ENCODE results near the gene CIDEB. TPM values are rescaled to one million over a fixed set of nuclear protein-coding genes. Genes with fewer than 3 reads are reported as not detected.
A peak's percentile ranks its signal among the peaks of the same experiment; 100 is the strongest.

Gene CIDEB
- total and polyA plus RNA-seq, 2 of the 13 experiments (the other 11 are each of a cell fraction or from before 2014, with no cell fraction given), result 35.8 to 110 TPM

- TF ChIP-seq SCMH1 (CRISPR knock-in tag; IDR thresholded peaks at IDR 0.05; ENCODE audit: borderline replicate concordance) (no peak), ZNF597 (CRISPR knock-in tag; IDR thresholded peaks at IDR 0.05) (no peak), HNRNPUL1 (IDR thresholded peaks at IDR 0.05; ENCODE audit: low read depth, low read length) (no peak), AGO1 (IDR thresholded peaks at IDR 0.05; ENCODE audit: low read depth, low read length, poor library complexity, severe bottlenecking) (no peak), MLXIP (CRISPR knock-in tag; IDR thresholded peaks at IDR 0.05; ENCODE audit: borderline replicate concordance) (no peak), MXD3 (CRISPR knock-in tag; IDR thresholded peaks at IDR 0.05) (0 out of 2 replicates have a peak, but pooled peaks have one; percentile 9), ESRRA (CRISPR knock-in tag; IDR thresholded peaks at IDR 0.05; ENCODE audit: low read depth) (peak; percentile 96), ZNF20 (CRISPR knock-in tag; IDR thresholded peaks at IDR 0.05) (no peak), HOMEZ (CRISPR knock-in tag; IDR thresholded peaks at IDR 0.05; ENCODE audit: low read depth) (peak; percentile 97), JUN (CRISPR knock-in tag; IDR thresholded peaks at IDR 0.05) (peak; percentile 97), ZNF580 (CRISPR knock-in tag; IDR thresholded peaks at IDR 0.05; ENCODE audit: borderline replicate concordance, low read depth) (peak; percentile 98), ZNF10 (CRISPR knock-in tag; IDR thresholded peaks at IDR 0.05; ENCODE audit: borderline replicate concordance, low read depth) (0 out of 2 replicates have a peak, but pooled peaks have one; percentile 54), PRDM15 (CRISPR knock-in tag; IDR thresholded peaks at IDR 0.05) (no peak), FIP1L1 (IDR thresholded peaks at IDR 0.05; ENCODE audit: borderline replicate concordance, insufficient read depth, low read depth, low read length) (0 out of 2 replicates have a peak, but pooled peaks have one; percentile 41), RFX1 (IDR thresholded peaks at IDR 0.05) (no peak), SNAPC5 (CRISPR knock-in tag; IDR thresholded peaks at IDR 0.05; ENCODE audit: borderline replicate concordance) (0 out of 2 replicates have a peak, but pooled peaks have one; percentile 57), ZNF670 (CRISPR knock-in tag; IDR thresholded peaks at IDR 0.05; ENCODE audit: borderline replicate concordance) (no peak)
Measured at GRCh38 chr14:24307575-24308341, at the start of gene CIDEB (continued).

All from HepG2 (cell line).